Measurements from ENCODE around the gene SLAMF1. TPM values are rescaled to one million over a fixed set of nuclear protein-coding genes. Genes with fewer than 3 reads are reported as not detected.

The SLAMF1 gene
- total and polyA plus RNA-seq, 2 of the 13 experiments (the other 11 are each of a cell fraction or from before 2014, with no cell fraction given): not detected

- TF ChIP-seq DPF2 (CRISPR knock-in tag; IDR thresholded peaks at IDR 0.05; ENCODE audit: borderline replicate concordance, low read depth) (no peak), MATR3 (CRISPR knock-in tag; IDR thresholded peaks at IDR 0.05) (no peak), HNRNPK (IDR thresholded peaks at IDR 0.05; ENCODE audit: low read depth, low read length, poor library complexity, severe bottlenecking) (no peak), HBP1 (CRISPR knock-in tag; IDR thresholded peaks at IDR 0.05; ENCODE audit: low read depth) (no peak), ZSCAN9 (CRISPR knock-in tag; IDR thresholded peaks at IDR 0.05; ENCODE audit: borderline replicate concordance) (no peak), ZXDC (CRISPR knock-in tag; IDR thresholded peaks at IDR 0.05) (no peak), ZNF577 (CRISPR knock-in tag; IDR thresholded peaks at IDR 0.05; ENCODE audit: borderline replicate concordance, low read depth) (no peak), SSRP1 (CRISPR knock-in tag; IDR thresholded peaks at IDR 0.05) (no peak)
Measured at GRCh38 chr1:160597051-160597450, 49.8 kb downstream of the SLAMF1 start (continued).

- no peak overlapping the region for H3K4me2 ChIP-seq (ENCODE audit: low read depth, low read length)
- no peak overlapping the region for H3K4me3 ChIP-seq (replicated peaks in 1 of 3; ENCODE audit: insufficient read depth in 1 of 3, low read depth in 2 of 3, low read length in 3 of 3)
- ChIA-PET POLR2A (no interaction called here), CTCF (ENCODE audit: low intra/inter-chr PET ratio, low total read pairs) (no interaction called here)
- H4K20me1 ChIP-seq (ENCODE audit: insufficient read depth, low read length): no peaks in the 10 kb centered on the region
- intact Hi-C loops (cut with micrococcal nuclease; ENCODE audit: unreplicated experiment): no loop called here
- no peak overlapping the region for H2AFZ ChIP-seq (ENCODE audit: low read length)
- H3K27me3 ChIP-seq (ENCODE audit: control insufficient read depth in 1 of 2, insufficient read depth in 2 of 2, low read length in 2 of 2): no peaks in the 10 kb centered on the region
- no peaks in the 10 kb centered on the region for H3K9me3 ChIP-seq (ENCODE audit: low read length)
- no peaks in the 10 kb centered on the region for H3K4me1 ChIP-seq (ENCODE audit: insufficient read depth, low read length)
- H3K9ac ChIP-seq (ENCODE audit: insufficient read depth, low read depth, low read length): no peak overlapping the region
- TF ChIP-seq E2F5 (CRISPR knock-in tag; conservative IDR thresholded peaks at IDR 0.05): no peak
- FAIRE-seq: no peak
- in situ Hi-C loops (cut with HindIII; ENCODE audit: extremely low pct_ligation_motif_present, low pct_unique_long_range_greater_than_20kb): no loop called here
- no peak for DNase-seq (ENCODE audit: low spot score)
- H3K79me2 ChIP-seq (ENCODE audit: insufficient read depth, low read length): no peaks in the 10 kb centered on the region
- no peak for ATAC-seq
- WGBS (ENCODE audit: low lambda C conversion rate): 0% methylated on average over 1 of the region's 1 CpG
- H3K27ac ChIP-seq (ENCODE audit: extremely low read length, insufficient read depth, low read length): no peak overlapping the region
- BruUV-seq (replicated peaks): no TSS peak
- H3K36me3 ChIP-seq (replicated peaks in 1 of 2; ENCODE audit: control insufficient read depth in 1 of 2, insufficient read depth in 2 of 2, low read length in 2 of 2): no peaks in the 10 kb centered on the region
Measured at GRCh38 chr1:160590488-160590887, 56.4 kb downstream of the SLAMF1 start.
